GM18858 (cell line): ENCODE data around the gene TDRD15.
"Not testable (repeated sequence)": the region's sequence is repeated elsewhere in the genome, so short reads cannot be mapped to it uniquely, and the experiment has no call there.

Experiments used
- ATAC-seq: cut with Tn5 transposase; IDR thresholded peaks from one replicate; pipeline ENCODE4 v1.9.1; 2021; ENCODE audit not compliant: unreplicated experiment

TDRD15 gene

GRCh38 chr2:21123473-21124393 lies at the start of gene TDRD15:
Gene TDRD15 (plus strand): TSS chr2:21123968. CDS start chr2:21137468, 13,500 bp downstream.
- no peak for ATAC-seq

GRCh38 chr2:21078296-21078695 lies 45.5 kb upstream of the TDRD15 start:
- no peak for ATAC-seq

DNA sequence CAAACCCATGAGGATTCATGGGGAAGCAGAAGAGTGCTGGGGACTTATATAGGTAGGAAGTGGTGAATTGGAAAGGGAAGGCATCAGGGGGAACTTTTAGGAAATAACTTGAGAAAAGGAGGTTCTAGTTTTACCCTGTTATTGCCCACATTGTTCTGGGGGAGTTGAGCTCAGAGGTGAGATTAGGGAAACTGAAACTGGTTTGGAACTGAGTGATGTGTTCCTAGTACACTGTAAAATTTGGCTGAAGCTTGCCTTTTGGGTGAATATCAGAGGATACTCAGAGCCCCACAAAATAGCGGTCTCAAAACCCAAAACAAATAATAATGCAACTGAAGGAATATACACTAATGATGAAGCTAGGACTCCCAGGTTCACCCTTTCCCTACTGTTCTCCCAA lies 40.3 kb upstream of the TDRD15 start:
- no peak for ATAC-seq

GRCh38 chr2:21084401-21084800 lies 39.4 kb upstream of the TDRD15 start:
- ATAC-seq: no peak

- no peak for ATAC-seq
These were observed 31.4 kb upstream of the TDRD15 start for GRCh38 chr2:21092308-21092869.

GRCh38 chr2:21095178-21095577 lies 28.6 kb upstream of the TDRD15 start:
- no peak for ATAC-seq

DNA sequence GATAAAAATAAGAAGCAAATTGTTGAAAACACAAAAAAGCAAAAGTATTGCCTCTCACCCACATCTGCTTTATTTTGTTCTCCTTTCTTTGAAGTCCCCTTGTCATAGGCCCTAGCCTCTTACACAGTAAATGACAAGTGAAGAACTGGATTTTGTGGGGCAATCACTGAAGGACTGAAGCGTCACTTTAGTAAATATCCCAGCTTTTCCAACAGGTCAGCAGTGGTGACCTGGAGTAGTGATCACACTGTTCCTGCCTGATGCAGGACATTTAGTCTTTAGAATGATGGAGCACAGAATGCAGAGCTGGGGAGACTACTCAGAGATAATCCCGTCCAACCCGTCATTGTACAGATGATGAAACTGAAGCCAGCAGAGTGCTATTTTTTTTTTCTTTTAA lies 28.1 kb upstream of the TDRD15 start:
- ATAC-seq: no peak

- no peak for ATAC-seq
These were observed 27.3 kb upstream of the TDRD15 start for GRCh38 chr2:21096458-21096857.

GRCh38 chr2:21097331-21097730 lies 26.4 kb upstream of the TDRD15 start:
- ATAC-seq: no peak

DNA sequence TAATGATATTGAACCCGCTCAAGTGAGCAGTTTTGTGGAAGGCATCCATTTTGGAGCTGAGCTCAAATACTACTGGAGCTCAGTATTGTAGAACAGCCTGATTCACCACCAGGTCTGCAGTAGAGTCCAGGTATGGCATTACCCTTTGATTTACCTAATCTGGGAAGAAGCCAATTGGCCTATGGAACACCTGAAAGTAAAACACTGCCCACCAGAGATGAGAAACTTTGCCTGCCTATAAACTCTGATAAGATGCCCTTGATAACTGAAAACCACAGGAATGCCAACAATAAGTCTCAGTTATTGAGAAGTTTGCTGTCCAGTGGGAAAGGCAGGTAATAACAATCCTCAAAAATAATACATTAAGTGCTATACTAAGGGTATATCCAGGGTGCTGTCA lies 25.5 kb upstream of the TDRD15 start:
- ATAC-seq: no peak

DNA sequence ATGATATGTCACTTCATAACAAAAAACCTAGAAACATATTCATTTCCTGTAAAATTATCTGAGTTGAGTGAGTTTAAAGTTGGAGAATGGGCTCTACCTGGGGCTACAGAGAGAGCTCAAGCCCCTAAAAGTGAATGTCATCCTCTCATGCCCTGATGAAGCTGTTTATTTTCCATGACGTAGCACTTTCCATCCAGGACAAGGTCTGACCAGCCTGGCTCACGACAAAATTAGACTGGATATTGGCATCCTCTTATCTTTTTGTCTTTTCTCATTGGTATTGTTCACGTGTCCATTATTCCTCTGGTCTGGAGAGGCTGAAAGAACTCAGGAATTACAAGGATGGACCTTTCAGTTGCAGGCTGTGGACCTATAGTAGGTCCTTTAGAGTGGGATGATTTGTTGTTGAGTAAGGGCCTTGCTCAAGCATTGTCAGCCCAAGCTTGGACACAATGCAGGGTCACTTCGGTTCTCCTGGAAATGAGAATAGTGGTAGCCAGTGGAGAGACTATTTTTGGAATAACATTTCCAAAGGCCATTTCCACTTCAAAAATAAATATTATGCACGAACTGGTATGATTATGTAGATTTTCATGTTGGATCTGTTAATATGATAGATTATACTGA lies 24.4 kb upstream of the TDRD15 start:
- no peak for ATAC-seq

GRCh38 chr2:21101514-21102155 lies 22.1 kb upstream of the TDRD15 start:
- ATAC-seq: not testable (repeated sequence)

DNA sequence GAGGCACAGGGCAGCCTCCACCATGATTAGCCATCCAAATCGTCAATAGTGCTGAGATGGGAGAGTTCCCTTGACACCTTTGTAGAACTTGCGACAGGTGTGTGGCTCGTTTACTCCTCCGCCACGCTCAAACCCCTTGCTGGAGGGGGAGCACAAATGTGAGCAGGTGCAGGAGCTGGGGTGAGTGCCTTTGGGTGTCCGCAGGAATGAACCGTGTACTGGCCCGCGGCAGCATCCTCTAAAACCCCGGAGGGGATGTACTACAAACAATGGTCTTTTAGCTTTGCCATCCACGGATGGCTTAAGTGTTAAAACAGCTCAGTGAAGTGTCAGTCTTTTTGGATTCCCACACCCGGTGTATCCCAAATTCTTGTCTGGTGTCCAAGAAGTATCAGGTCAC lies 21.4 kb upstream of the TDRD15 start:
- no peak for ATAC-seq

- no peak for ATAC-seq
These were observed 20.4 kb upstream of the TDRD15 start for GRCh38 chr2:21103274-21103891.

- ATAC-seq: no peak
These were observed 19.6 kb upstream of the TDRD15 start for GRCh38 chr2:21104030-21104660.

GRCh38 chr2:21111012-21111411 lies 12.8 kb upstream of the TDRD15 start:
- ATAC-seq: no peak

DNA sequence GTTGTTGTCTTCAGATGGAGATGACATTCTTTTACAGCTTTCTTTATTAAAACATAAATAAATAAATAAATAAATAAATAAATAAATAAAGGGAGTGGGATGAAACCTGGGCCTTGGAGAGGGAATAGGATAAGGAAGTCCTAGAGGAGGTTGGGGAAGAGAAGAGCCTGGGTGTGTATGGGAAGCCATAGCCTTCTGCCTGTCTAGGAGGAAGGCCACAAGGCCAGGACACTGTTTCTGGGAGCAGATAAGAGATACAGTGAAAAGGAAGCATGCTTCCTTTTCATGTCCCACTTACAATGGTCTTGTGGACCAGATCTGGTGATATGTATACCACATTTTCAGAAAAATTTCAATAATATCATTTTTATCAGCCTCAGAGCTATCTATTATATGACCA lies 6.1 kb upstream of the TDRD15 start:
- no peak for ATAC-seq

GRCh38 chr2:21118302-21118920 lies 5.4 kb upstream of the TDRD15 start:
- ATAC-seq: no peak

GRCh38 chr2:21131861-21132260 lies 8.1 kb downstream of the TDRD15 start:
- ATAC-seq: no peak

GRCh38 chr2:21135585-21135984 lies 11.8 kb downstream of the TDRD15 start:
- ATAC-seq: no peak
